Vagina (tissue), 2 donors: ENCODE results near the gene ZKSCAN2.

Experiments used
- CTCF ChIP-seq, 3 experiments: fragments of 450-650 bp in 2 of 3; fragments of 200-600 bp in 1 of 3; sonication (generic) in 1 of 3; IDR thresholded peaks; one replicate each; pipeline ENCODE4 v1.5.1; 2017 to 2019; ENCODE audit warnings: antibody characterized with exemption in 3 of 3, mild to moderate bottlenecking in 2 of 3, moderate library complexity in 2 of 3
- POLR2A ChIP-seq, 2 donors: fragments of 450-650 bp; IDR thresholded peaks; one replicate each; pipeline ENCODE4 v1.6.1; 2017; ENCODE audit warnings: antibody characterized with exemption in 2 of 2, mild to moderate bottlenecking in 2 of 2, moderate library complexity in 2 of 2
- POLR2AphosphoS5 ChIP-seq, 2 donors: sonication (generic); formaldehyde crosslinking; IDR thresholded peaks; one replicate each; pipeline ENCODE4 v1.9.0; 2017; ENCODE audit warnings: antibody characterized with exemption in 2 of 2, mild to moderate bottlenecking in 2 of 2, low read depth in 1 of 2; ENCODE audit not compliant: insufficient read depth in 1 of 2

DNA sequence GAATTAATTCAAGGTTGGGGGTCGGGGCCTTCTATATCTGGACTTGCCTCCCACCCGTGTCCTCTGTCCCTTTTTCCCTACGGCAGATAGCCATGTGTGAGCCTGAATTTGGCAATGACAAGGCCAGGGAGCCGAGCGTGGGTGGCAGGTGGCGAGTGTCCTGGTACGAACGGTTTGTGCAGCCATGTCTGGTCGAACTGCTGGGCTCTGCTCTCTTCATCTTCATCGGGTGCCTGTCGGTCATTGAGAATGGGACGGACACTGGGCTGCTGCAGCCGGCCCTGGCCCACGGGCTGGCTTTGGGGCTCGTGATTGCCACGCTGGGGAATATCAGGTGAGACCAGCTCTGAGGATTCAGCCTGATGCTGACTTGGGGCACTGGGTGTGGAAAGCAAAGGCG is 40.5 kb downstream of the ZKSCAN2 start:
- no peak for TF ChIP-seq CTCF (IDR thresholded peaks at IDR 0.05)
- TF ChIP-seq POLR2AphosphoS5 (IDR thresholded peaks at IDR 0.05; ENCODE audit: insufficient read depth in 1 of 2, low read depth in 1 of 2) = no peak
- no peak for TF ChIP-seq POLR2A (IDR thresholded peaks at IDR 0.05)
